ENCODE results near the gene DOCK3.

GRCh38 chr3:50698269-50698668 lies 23.5 kb downstream of the DOCK3 start:
- no peak for TF ChIP-seq EZH2 (IDR thresholded peaks at IDR 0.05)
- TF ChIP-seq POLR2AphosphoS5 (IDR thresholded peaks at IDR 0.05; ENCODE audit: borderline replicate concordance, low read depth, low read length), result no peak
- no peak for TF ChIP-seq FOXP2 (optimal IDR thresholded peaks at IDR 0.05; ENCODE audit: control extremely low read depth, extremely low read length, insufficient read depth)
